OCI-LY7 (cell line): ENCODE data around the gene ALOX15B.

Source experiments
- CTCF ChIP-seq: fragments of 200-600 bp; sonication (generic); conservative IDR thresholded peaks from 2 replicates; pipeline ENCODE4 v1.5.1; 2014; ENCODE audit warnings: mild to moderate bottlenecking, antibody characterized with exemption, low read length, moderate library complexity, mixed read lengths
- EZH2phosphoT487 ChIP-seq: fragments of 200-600 bp; sonication (generic); IDR thresholded peaks from 2 replicates; pipeline ENCODE4 v1.6.1; 2018; ENCODE audit warnings: low read depth, borderline replicate concordance, mild to moderate bottlenecking, mixed run types, antibody characterized with exemption, low read length, moderate library complexity, mixed read lengths

GRCh38 chr17:8062435-8062806 is 23.6 kb downstream of the ALOX15B start:
- TF ChIP-seq CTCF (no peak), EZH2phosphoT487 (no peak)
